Hepatocyte (in vitro differentiated cells): ENCODE measurements around the gene PCSK6. TPM values are rescaled to one million over a fixed set of nuclear protein-coding genes. Genes with fewer than 3 reads are reported as not detected.

Source experiments
- DNase-seq: peaks from one replicate; pipeline ENCODE4 v3.0.0-alpha.2; 2016; ENCODE audit warnings: low spot score
- H2AFZ ChIP-seq: fragments of 200-600 bp; sonication (generic); 2 replicates; pipeline ENCODE4 v1.6.0; 2016; ENCODE audit warnings: antibody characterized with exemption, mild to moderate bottlenecking
- H3K27ac ChIP-seq: fragments of 200-600 bp; sonication (generic); 2 replicates; pipeline ENCODE4 v1.5.1; 2016; ENCODE audit warnings: mild to moderate bottlenecking
- H3K27me3 ChIP-seq: fragments of 200-600 bp; sonication (generic); 2 replicates; pipeline ENCODE4 v1.6.1; 2016
- H3K36me3 ChIP-seq: fragments of 200-600 bp; sonication (generic); replicated peaks from 2 replicates; pipeline ENCODE4 v1.5.1; 2016; ENCODE audit warnings: low read depth; ENCODE audit not compliant: insufficient read depth
- H3K4me1 ChIP-seq: fragments of 200-600 bp; sonication (generic); 2 replicates; pipeline ENCODE4 v1.5.1; 2016; ENCODE audit warnings: mild to moderate bottlenecking, moderate library complexity; ENCODE audit not compliant: insufficient read depth
- H3K4me2 ChIP-seq: fragments of 200-600 bp; sonication (generic); 2 replicates; pipeline ENCODE4 v1.6.0; 2016
- H3K4me3 ChIP-seq: fragments of 200-600 bp; sonication (generic); 2 replicates; pipeline ENCODE4 v1.5.1; 2016; ENCODE audit warnings: mild to moderate bottlenecking
- H3K79me2 ChIP-seq: fragments of 200-600 bp; sonication (generic); 2 replicates; pipeline ENCODE4 v1.6.0; 2017; ENCODE audit warnings: mild to moderate bottlenecking
- H3K9me2 ChIP-seq: fragments of 200-600 bp; sonication (generic); replicated peaks from 2 replicates; pipeline ENCODE4 v1.6.0; 2017; ENCODE audit warnings: mild to moderate bottlenecking; ENCODE audit not compliant: insufficient read depth
- H3K9me3 ChIP-seq: fragments of 200-600 bp; sonication (generic); 2 replicates; pipeline ENCODE4 v1.5.1; 2016; ENCODE audit warnings: low read depth, mild to moderate bottlenecking
- H4K20me1 ChIP-seq: fragments of 200-600 bp; sonication (generic); 2 replicates; pipeline ENCODE4 v1.6.0; 2016; ENCODE audit warnings: mild to moderate bottlenecking; ENCODE audit not compliant: insufficient read depth, poor library complexity, severe bottlenecking
- EZH2 ChIP-seq: fragments of 200-600 bp; sonication (generic); IDR thresholded peaks from 2 replicates; pipeline ENCODE4 v1.6.1; 2016; ENCODE audit warnings: antibody characterized with exemption, mild to moderate bottlenecking, borderline replicate concordance
- EZH2phosphoT487 ChIP-seq: fragments of 200-600 bp; sonication (generic); IDR thresholded peaks from one replicate; pipeline ENCODE4 v1.6.1; 2018; ENCODE audit warnings: antibody characterized with exemption, mild to moderate bottlenecking, low read depth, moderate library complexity; ENCODE audit not compliant: unreplicated experiment, severe bottlenecking
- WGBS: methylation state at CpG from one replicate; pipeline ENCODE4 v1.1.6; 2016; ENCODE audit warnings: low lambda C conversion rate; ENCODE audit errors: missing lambda C conversion rate; 5-methylcytosine and 5-hydroxymethylcytosine counted together
- polyA plus RNA-seq: library from polyadenylated mRNA; unstranded; fragments of >200 nt; fragmentation: Nextera tagmentation; extraction: Ambion mirVana; gene quantifications from 2 replicates; pipeline ENCODE4 v1.2.1, GENCODE V29; 2016
- total RNA-seq: library from RNA; depleted of rRNA; stranded (reverse); fragments of >200 nt; gene quantifications from 2 replicates; pipeline ENCODE4 v1.2.3, GENCODE V29; 2014
- TF ChIP-seq, protein P1 (sequence below): fragments of 200-600 bp; sonication (generic); IDR thresholded peaks from 2 replicates; pipeline ENCODE4 v1.5.1; 2016; ENCODE audit warnings: antibody characterized with exemption, mild to moderate bottlenecking; ENCODE audit not compliant: poor library complexity

Gene PCSK6
- total and polyA plus RNA-seq, 2 experiments from 2014 or later: 31.7 to 40.5 TPM

DNA sequence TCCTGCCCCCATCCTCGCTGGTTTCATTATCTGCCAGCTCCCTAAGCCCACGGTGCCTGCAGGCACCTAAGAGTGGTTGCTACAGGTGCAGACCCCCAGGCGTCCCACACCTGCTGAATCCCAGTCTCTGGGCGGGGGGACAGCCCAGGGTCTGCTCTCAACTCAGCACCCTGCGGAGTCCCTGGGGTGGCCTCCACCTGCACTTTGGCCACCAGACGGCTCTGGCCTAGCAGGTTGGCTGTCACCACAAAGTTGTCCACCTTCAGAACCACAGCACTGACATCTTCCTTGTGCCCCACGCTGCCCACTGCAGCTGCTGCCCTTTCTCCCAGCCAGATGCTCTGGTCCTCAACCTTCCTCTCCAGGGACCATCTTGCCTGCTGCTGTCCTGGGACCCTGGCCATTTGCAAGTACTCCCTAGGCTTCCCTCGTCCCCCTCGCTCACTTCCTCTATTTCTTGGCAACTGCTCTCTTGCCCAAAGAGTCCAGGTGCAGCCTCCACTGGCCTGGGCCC, 159.6 kb downstream of the PCSK6 start:
- DNase-seq: no peak
- Histone ChIP-seq H3K4me1 (no peaks in the 10 kb centered on the region), H3K27ac (no peak overlapping the region), H3K36me3 (no peaks in the 10 kb centered on the region), H3K27me3 (no peaks in the 10 kb centered on the region), H3K4me2 (no peak overlapping the region), H3K4me3 (no peak overlapping the region), H3K9me3 (no peaks in the 10 kb centered on the region), H3K9me2 (no peaks in the 10 kb centered on the region), H3K79me2 (no peaks in the 10 kb centered on the region), H2AFZ (no peak overlapping the region), H4K20me1 (no peaks in the 10 kb centered on the region)
- 90% methylated on average over 9 of the region's 9 CpGs for WGBS
- TF ChIP-seq, protein P1, sequence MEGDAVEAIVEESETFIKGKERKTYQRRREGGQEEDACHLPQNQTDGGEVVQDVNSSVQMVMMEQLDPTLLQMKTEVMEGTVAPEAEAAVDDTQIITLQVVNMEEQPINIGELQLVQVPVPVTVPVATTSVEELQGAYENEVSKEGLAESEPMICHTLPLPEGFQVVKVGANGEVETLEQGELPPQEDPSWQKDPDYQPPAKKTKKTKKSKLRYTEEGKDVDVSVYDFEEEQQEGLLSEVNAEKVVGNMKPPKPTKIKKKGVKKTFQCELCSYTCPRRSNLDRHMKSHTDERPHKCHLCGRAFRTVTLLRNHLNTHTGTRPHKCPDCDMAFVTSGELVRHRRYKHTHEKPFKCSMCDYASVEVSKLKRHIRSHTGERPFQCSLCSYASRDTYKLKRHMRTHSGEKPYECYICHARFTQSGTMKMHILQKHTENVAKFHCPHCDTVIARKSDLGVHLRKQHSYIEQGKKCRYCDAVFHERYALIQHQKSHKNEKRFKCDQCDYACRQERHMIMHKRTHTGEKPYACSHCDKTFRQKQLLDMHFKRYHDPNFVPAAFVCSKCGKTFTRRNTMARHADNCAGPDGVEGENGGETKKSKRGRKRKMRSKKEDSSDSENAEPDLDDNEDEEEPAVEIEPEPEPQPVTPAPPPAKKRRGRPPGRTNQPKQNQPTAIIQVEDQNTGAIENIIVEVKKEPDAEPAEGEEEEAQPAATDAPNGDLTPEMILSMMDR: no peak
- no peak for TF ChIP-seq EZH2
- TF ChIP-seq EZH2phosphoT487: no peak

GRCh38 chr15:101329309-101329863, 160.1 kb downstream of the PCSK6 start:
- H3K9me2 ChIP-seq: no peaks in the 10 kb centered on the region
- no peak for TF ChIP-seq EZH2phosphoT487
- no peak for TF ChIP-seq EZH2
- TF ChIP-seq, protein P1: no peak
- no peaks in the 10 kb centered on the region for H3K9me3 ChIP-seq

DNA sequence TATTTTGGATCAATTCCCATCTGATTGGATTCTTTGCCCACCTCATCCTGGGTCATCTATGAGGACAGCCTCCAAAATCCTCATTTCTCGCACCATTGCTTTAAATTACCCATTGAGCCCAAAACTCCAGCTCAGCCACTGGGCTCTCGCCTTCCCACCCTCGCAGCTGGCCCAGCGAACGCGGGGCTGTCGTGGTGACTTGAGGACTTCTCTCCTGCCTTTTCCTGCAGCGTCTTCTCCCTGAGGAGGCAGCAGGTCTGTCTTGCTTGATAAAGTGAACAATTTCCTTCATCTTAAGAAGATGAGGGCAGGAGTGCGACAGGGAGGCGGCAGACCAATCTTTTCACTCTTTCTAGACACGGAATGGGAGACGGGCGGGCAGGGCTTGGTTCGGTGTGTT, 161.5 kb downstream of the PCSK6 start:
- H3K9me3 ChIP-seq: no peaks in the 10 kb centered on the region
- DNase-seq: no peak
- no peak overlapping the region for H3K27ac ChIP-seq
- no peaks in the 10 kb centered on the region for H4K20me1 ChIP-seq
- no peaks in the 10 kb centered on the region for H3K27me3 ChIP-seq
- H3K4me3 ChIP-seq: no peak overlapping the region
- no peak overlapping the region for H3K4me2 ChIP-seq
- no peaks in the 10 kb centered on the region for H3K79me2 ChIP-seq
- H3K9me2 ChIP-seq: no peaks in the 10 kb centered on the region
- no peaks in the 10 kb centered on the region for H3K36me3 ChIP-seq
- TF ChIP-seq EZH2 (no peak), EZH2phosphoT487 (no peak)
- TF ChIP-seq, protein P1: no peak
- 92% methylated on average over 14 of the region's 14 CpGs for whole genome bisulfite sequencing
- H2AFZ ChIP-seq: no peak overlapping the region
- no peaks in the 10 kb centered on the region for H3K4me1 ChIP-seq

More at GRCh38 chr15:101329309-101329863, 160.1 kb downstream of the PCSK6 start:
- 92% methylated on average over 14 of the region's 14 CpGs for WGBS
- H3K27ac ChIP-seq: no peak overlapping the region
- no peaks in the 10 kb centered on the region for H3K36me3 ChIP-seq
- DNase-seq: no peak
- no peaks in the 10 kb centered on the region for H3K4me1 ChIP-seq
- H3K79me2 ChIP-seq: no peaks in the 10 kb centered on the region
- no peaks in the 10 kb centered on the region for H3K27me3 ChIP-seq
- no peak overlapping the region for H3K4me2 ChIP-seq
- no peaks in the 10 kb centered on the region for H4K20me1 ChIP-seq
- H3K4me3 ChIP-seq: no peak overlapping the region
- H2AFZ ChIP-seq: no peak overlapping the region
